GM10847 (cell line): ENCODE results near the gene USP31.

Source experiments
- POLR2A ChIP-seq: IDR thresholded peaks from 2 replicates; pipeline ENCODE4 v1.6.1; 2011; ENCODE audit not compliant: insufficient read length; ENCODE audit errors: extremely low read depth

Gene USP31

GRCh38 chr16:23066676-23067075 lies 82.6 kb downstream of the USP31 start:
- no peak for TF ChIP-seq POLR2A

GRCh38 chr16:23064639-23065038 lies 84.6 kb downstream of the USP31 start:
- no peak for TF ChIP-seq POLR2A

GRCh38 chr16:23062524-23062923 lies 86.7 kb downstream of the USP31 start:
- no peak for TF ChIP-seq POLR2A

GRCh38 chr16:23061669-23062068 lies 87.6 kb downstream of the USP31 start:
- no peak for TF ChIP-seq POLR2A

GRCh38 chr16:23060458-23061320 lies 88.6 kb downstream of the USP31 start:
- TF ChIP-seq POLR2A: no peak

GRCh38 chr16:23059433-23059832 lies 89.8 kb downstream of the USP31 start:
- TF ChIP-seq POLR2A: no peak

GRCh38 chr16:23058576-23058975 lies 90.7 kb downstream of the USP31 start:
- TF ChIP-seq POLR2A: no peak

- TF ChIP-seq POLR2A: no peak
Measured at GRCh38 chr16:23057013-23057596, 92.1 kb downstream of the USP31 start.

GRCh38 chr16:23055481-23055880 lies 93.8 kb downstream of the USP31 start:
- no peak for TF ChIP-seq POLR2A

GRCh38 chr16:23052908-23053580 lies 96.2 kb downstream of the USP31 start:
- no peak for TF ChIP-seq POLR2A

- TF ChIP-seq POLR2A: no peak
Measured at GRCh38 chr16:23052221-23052620, 97.0 kb downstream of the USP31 start.

- TF ChIP-seq POLR2A: no peak
Measured at GRCh38 chr16:23051587-23051986, 97.7 kb downstream of the USP31 start.

GRCh38 chr16:23048164-23048563 lies 101.1 kb downstream of the USP31 start:
- TF ChIP-seq POLR2A: no peak

GRCh38 chr16:23045025-23045424 lies 104.2 kb downstream of the USP31 start:
- no peak for TF ChIP-seq POLR2A

GRCh38 chr16:23040246-23040645 lies 109.0 kb downstream of the USP31 start:
- TF ChIP-seq POLR2A: no peak

GRCh38 chr16:23039118-23039517 lies 110.1 kb downstream of the USP31 start:
- TF ChIP-seq POLR2A: no peak

- no peak for TF ChIP-seq POLR2A
Measured at GRCh38 chr16:23035240-23035639, 114.0 kb downstream of the USP31 start.
